HG02588 (cell line): Measurements from ENCODE around the gene CCSER1.
"Not testable (repeated sequence)": the region's sequence is repeated elsewhere in the genome, so short reads cannot be mapped to it uniquely, and the experiment has no call there.

Source experiments
- ATAC-seq: cut with Tn5 transposase; IDR thresholded peaks from one replicate; pipeline ENCODE4 v1.9.1; 2021; ENCODE audit warnings: mild to moderate bottlenecking, moderate library complexity; ENCODE audit not compliant: unreplicated experiment

CCSER1 gene

GRCh38 chr4:90425893-90426292 lies 298.7 kb downstream of the CCSER1 start:
- ATAC-seq, result no peak

GRCh38 chr4:90438522-90438921 lies 311.3 kb downstream of the CCSER1 start:
- ATAC-seq, result no peak

GRCh38 chr4:90441770-90442169 lies 314.6 kb downstream of the CCSER1 start:
- no peak for ATAC-seq

- no peak for ATAC-seq
Observed at GRCh38 chr4:90442619-90443018, 315.4 kb downstream of the CCSER1 start.

GRCh38 chr4:90443231-90443630 lies 316.0 kb downstream of the CCSER1 start:
- no peak for ATAC-seq

GRCh38 chr4:90444904-90445303 lies 317.7 kb downstream of the CCSER1 start:
- ATAC-seq, result no peak

GRCh38 chr4:90445380-90445779 lies 318.2 kb downstream of the CCSER1 start:
- ATAC-seq, result no peak

- no peak for ATAC-seq
Observed at GRCh38 chr4:90449626-90450025, 322.4 kb downstream of the CCSER1 start.

- ATAC-seq, result no peak
Observed at GRCh38 chr4:90456891-90457290, 329.7 kb downstream of the CCSER1 start.

GRCh38 chr4:90457817-90458216 lies 330.6 kb downstream of the CCSER1 start:
- ATAC-seq, result no peak

GRCh38 chr4:90458576-90458975 lies 331.4 kb downstream of the CCSER1 start:
- ATAC-seq, result no peak

GRCh38 chr4:90474484-90474883 lies 347.3 kb downstream of the CCSER1 start:
- no peak for ATAC-seq

GRCh38 chr4:90476019-90476418 lies 348.8 kb downstream of the CCSER1 start:
- ATAC-seq, result no peak

- ATAC-seq, result no peak
Observed at GRCh38 chr4:90476586-90476985, 349.4 kb downstream of the CCSER1 start.

- not testable (repeated sequence) for ATAC-seq
Observed at GRCh38 chr4:90484894-90485293, 357.7 kb downstream of the CCSER1 start.

GRCh38 chr4:90486346-90486745 lies 359.2 kb downstream of the CCSER1 start:
- ATAC-seq, result no peak

- no peak for ATAC-seq
Observed at GRCh38 chr4:90495211-90495610, 368.0 kb downstream of the CCSER1 start.

- no peak for ATAC-seq
Observed at GRCh38 chr4:90495936-90496335, 368.7 kb downstream of the CCSER1 start.

- no peak for ATAC-seq
Observed at GRCh38 chr4:90498175-90498574, 371.0 kb downstream of the CCSER1 start.

GRCh38 chr4:90503677-90504076 lies 376.5 kb downstream of the CCSER1 start:
- no peak for ATAC-seq

GRCh38 chr4:90515191-90515590 lies 388.0 kb downstream of the CCSER1 start:
- no peak for ATAC-seq

GRCh38 chr4:90528551-90528950 lies 401.4 kb downstream of the CCSER1 start:
- ATAC-seq, result no peak

GRCh38 chr4:90536408-90536807 lies 409.2 kb downstream of the CCSER1 start:
- ATAC-seq, result no peak

GRCh38 chr4:90537491-90537890 lies 410.3 kb downstream of the CCSER1 start:
- no peak for ATAC-seq
